ENCODE data around the gene POU6F2. TPM values are rescaled to one million over a fixed set of nuclear protein-coding genes. Genes with fewer than 3 reads are reported as not detected.

POU6F2 gene
- total RNA-seq, 1 donor from 2014 or later: 0.24 TPM

GRCh38 chr7:39091145-39091544 is 113.4 kb downstream of the POU6F2 start:
- ATAC-seq (ENCODE audit: low read depth) (no peak), DNase-seq (no peak)
- no peak for TF ChIP-seq CTCF (IDR thresholded peaks at IDR 0.05)
- Mint-ChIP-seq H3K4me3 (no peak overlapping the region), H3K4me1 (no peaks in the 10 kb centered on the region), H3K27ac (no peak overlapping the region), H3K9me3 (no peaks in the 10 kb centered on the region), H3K27me3 (peaks cover 2% of the 10 kb centered on the region), H3K36me3 (ENCODE audit: low read depth) (no peaks in the 10 kb centered on the region)
- intact Hi-C loops (cut with micrococcal nuclease): no loop called here
- CTCF ChIA-PET: no interaction called here
- POLR2A ChIA-PET: no interaction called here

- CTCF ChIA-PET: no interaction called here
- TF ChIP-seq CTCF (IDR thresholded peaks at IDR 0.05): no peak
- POLR2A ChIA-PET: no interaction called here
- Mint-ChIP-seq H3K27ac (no peak overlapping the region), H3K4me3 (no peak overlapping the region), H3K36me3 (ENCODE audit: low read depth) (no peaks in the 10 kb centered on the region), H3K9me3 (no peaks in the 10 kb centered on the region), H3K4me1 (no peaks in the 10 kb centered on the region), H3K27me3 (no peaks in the 10 kb centered on the region)
- DNase-seq: no peak
- intact Hi-C loops (cut with micrococcal nuclease): no loop called here
- ATAC-seq (ENCODE audit: low read depth): no peak
Observed at GRCh38 chr7:39091774-39092173, 114.1 kb downstream of the POU6F2 start.

- intact Hi-C loops (cut with micrococcal nuclease): no loop called here
- no peaks in the 10 kb centered on the region for H3K9me3 Mint-ChIP-seq
- no peaks in the 10 kb centered on the region for H3K4me1 Mint-ChIP-seq
- CTCF ChIA-PET: no interaction called here
- H3K4me3 Mint-ChIP-seq: no peak overlapping the region
- no peak for DNase-seq
- TF ChIP-seq CTCF (IDR thresholded peaks at IDR 0.05): no peak
- no peak overlapping the region for H3K27ac Mint-ChIP-seq
- no peaks in the 10 kb centered on the region for H3K27me3 Mint-ChIP-seq
- POLR2A ChIA-PET: no interaction called here
- no peak for ATAC-seq (ENCODE audit: low read depth)
- H3K36me3 Mint-ChIP-seq (ENCODE audit: low read depth): no peaks in the 10 kb centered on the region
Observed at GRCh38 chr7:39094731-39095130, 117.0 kb downstream of the POU6F2 start.

- Mint-ChIP-seq H3K9me3 (no peaks in the 10 kb centered on the region), H3K36me3 (ENCODE audit: low read depth) (no peaks in the 10 kb centered on the region), H3K4me3 (no peak overlapping the region), H3K27me3 (no peaks in the 10 kb centered on the region), H3K4me1 (no peaks in the 10 kb centered on the region), H3K27ac (no peak overlapping the region)
- no peak for TF ChIP-seq CTCF (IDR thresholded peaks at IDR 0.05)
- CTCF ChIA-PET: no interaction called here
- ATAC-seq (ENCODE audit: low read depth) (no peak), DNase-seq (no peak)
- POLR2A ChIA-PET: no interaction called here
- intact Hi-C loops (cut with micrococcal nuclease): no loop called here
Observed at GRCh38 chr7:39095875-39096619, 118.3 kb downstream of the POU6F2 start.

GRCh38 chr7:39098506-39098905 is 120.8 kb downstream of the POU6F2 start:
- Mint-ChIP-seq H3K4me3 (no peak overlapping the region), H3K9me3 (no peaks in the 10 kb centered on the region)
- CTCF ChIA-PET: no interaction called here

More at GRCh38 chr7:39098506-39098905, 120.8 kb downstream of the POU6F2 start:
- intact Hi-C loops (cut with micrococcal nuclease): no loop called here
- TF ChIP-seq CTCF (IDR thresholded peaks at IDR 0.05): no peak
- Mint-ChIP-seq H3K4me1 (no peaks in the 10 kb centered on the region), H3K27ac (no peak overlapping the region), H3K27me3 (no peaks in the 10 kb centered on the region), H3K36me3 (ENCODE audit: low read depth) (no peaks in the 10 kb centered on the region)
- no peak for DNase-seq
- POLR2A ChIA-PET: no interaction called here
- no peak for ATAC-seq (ENCODE audit: low read depth)
